SW 1271 (cell line): Measurements from ENCODE around the gene PSMD3.

Experiments
- DNase-seq, 2 experiments: peaks; one replicate each; lab custom pipeline; 2025; lab: John Stamatoyannopoulos, UW

Gene PSMD3

DNA sequence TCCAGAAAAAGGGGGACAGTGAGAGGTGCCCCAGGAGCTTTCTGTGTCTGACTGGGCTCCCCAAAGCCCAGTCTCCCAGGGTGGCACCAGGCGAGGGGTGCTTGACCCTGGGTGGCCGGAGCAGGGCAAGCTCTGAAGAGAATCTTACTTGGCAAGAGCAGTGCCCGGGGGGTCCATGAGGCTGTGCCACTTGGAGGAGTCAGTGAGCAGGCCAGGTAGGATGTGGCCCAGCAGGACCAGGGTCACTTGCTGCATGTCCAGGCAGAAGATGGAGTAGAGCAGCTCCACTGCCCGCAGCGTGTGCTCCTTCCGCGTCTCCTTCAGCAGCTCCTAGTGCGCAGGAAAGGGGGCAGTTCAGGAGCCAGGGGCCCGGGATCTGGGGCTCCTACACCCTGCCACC is 41.9 kb downstream of the PSMD3 start:
- no peak for DNase-seq

GRCh38 chr17:40022961-40023541 is 42.4 kb downstream of the PSMD3 start:
- DNase-seq, result no peak

GRCh38 chr17:40023590-40024292 is 43.1 kb downstream of the PSMD3 start:
- no peak for DNase-seq

- DNase-seq, result no peak
Observed at GRCh38 chr17:40024901-40025300, 44.3 kb downstream of the PSMD3 start.

GRCh38 chr17:40025559-40025958 is 45.0 kb downstream of the PSMD3 start:
- DNase-seq, result no peak

- no peak for DNase-seq
Observed at GRCh38 chr17:40025991-40026815, 45.6 kb downstream of the PSMD3 start.

DNA sequence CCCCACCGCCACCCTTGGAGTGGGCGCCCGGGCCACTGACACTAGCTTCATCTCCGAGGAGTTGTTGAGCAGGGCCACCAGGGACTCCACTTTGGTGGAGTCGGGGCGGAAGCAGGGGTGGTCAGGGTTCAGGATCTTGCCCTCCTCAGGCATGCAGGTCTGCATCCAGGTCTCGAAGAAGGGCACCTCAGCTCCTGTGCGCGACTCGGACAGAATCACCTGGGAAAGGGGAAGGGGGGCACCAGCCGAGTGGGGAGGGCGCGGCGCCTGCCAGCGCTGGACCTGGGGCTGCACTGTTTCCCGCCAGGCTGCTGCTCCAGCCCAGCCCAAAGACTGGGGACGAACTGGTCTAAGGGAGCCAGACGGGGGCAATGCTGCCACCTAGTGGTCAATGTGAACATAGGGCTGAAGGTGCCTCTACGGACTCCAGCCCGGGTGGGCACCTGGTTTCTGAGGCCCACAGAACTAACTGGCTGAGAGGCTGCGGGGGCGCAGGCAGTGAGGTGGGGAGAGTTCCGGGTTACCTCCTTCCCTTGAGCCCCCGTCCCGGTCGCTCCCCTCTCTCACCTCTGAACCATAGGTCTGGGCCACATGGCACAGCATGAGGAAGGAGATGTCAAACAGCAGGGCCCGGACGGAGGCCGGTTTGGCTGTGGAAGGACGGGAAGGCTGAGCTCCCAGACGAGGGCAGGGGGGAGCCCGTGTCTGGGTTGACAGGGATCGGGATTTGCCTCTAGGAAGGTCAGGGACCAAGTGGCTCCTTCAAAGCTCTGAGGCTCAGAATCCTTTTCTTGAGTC is 46.4 kb downstream of the PSMD3 start:
- DNase-seq, result peak in 1 of 2 experiments; percentile 67

GRCh38 chr17:40027614-40028012 is 47.0 kb downstream of the PSMD3 start:
- no peak for DNase-seq

DNA sequence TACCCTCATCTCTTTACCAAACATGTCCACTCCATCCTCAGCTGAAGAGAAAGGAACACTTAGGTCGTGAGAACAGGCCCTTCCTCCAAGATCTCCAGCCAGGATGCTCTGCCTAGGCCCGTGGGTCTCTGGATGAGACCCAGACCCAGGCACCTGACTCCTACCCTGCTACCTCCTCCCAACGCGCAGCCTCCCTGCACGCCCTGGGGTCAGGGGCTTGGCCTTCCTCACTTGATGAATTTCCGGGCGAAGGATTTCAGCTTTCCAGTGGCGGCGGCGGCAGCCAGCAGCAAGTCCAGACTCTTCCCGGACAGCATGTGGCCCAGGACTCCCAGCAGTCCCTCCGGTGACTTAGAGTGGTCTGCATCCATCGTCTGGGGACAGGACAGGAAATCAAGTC is 48.0 kb downstream of the PSMD3 start:
- DNase-seq, result no peak

DNA sequence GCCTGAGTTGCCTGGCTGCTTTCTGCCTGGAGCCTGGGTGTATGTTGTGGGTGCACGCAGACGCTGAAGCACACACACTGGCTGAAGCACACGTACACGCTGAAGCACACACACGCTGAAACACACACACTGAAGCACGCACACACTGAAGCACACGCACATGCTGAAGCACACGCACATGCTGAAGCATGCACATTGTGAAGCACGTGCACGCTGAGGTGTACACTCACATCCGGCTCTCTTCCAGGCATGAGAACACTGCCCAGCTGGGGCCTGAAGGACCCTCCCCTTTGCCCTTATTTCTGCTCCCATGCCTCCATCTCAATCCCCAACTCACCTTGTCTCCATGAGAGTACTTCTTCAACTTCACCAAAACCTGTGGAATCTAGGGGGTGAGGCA is 51.1 kb downstream of the PSMD3 start:
- DNase-seq, result no peak

GRCh38 chr17:40032322-40033320 is 52.0 kb downstream of the PSMD3 start:
- DNase-seq, result no peak

DNA sequence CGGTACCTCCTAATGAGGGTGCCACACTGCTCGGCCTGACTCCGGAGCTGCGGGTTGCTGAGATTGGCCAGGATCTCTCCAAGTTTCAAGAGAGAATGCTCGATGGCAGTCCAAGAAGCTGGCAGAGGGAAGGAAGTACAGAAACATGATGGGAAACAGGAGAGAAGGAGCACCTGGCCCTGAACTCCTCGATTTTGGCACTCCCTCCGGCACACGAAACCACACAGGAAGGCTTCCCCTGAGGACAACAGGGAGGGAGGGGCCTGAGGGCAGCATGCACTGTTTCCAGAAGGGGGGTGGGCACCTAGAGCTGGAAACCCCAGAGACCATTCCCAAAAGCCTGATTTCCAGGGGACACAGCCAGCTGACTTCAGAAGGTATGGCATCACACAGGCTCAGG is 52.7 kb downstream of the PSMD3 start:
- no peak for DNase-seq

- no peak for DNase-seq
Observed at GRCh38 chr17:40034426-40035161, 54.0 kb downstream of the PSMD3 start.

- peak in 1 of 2 experiments; percentile 4 for DNase-seq
Observed at GRCh38 chr17:40035162-40035559, 54.6 kb downstream of the PSMD3 start.

DNA sequence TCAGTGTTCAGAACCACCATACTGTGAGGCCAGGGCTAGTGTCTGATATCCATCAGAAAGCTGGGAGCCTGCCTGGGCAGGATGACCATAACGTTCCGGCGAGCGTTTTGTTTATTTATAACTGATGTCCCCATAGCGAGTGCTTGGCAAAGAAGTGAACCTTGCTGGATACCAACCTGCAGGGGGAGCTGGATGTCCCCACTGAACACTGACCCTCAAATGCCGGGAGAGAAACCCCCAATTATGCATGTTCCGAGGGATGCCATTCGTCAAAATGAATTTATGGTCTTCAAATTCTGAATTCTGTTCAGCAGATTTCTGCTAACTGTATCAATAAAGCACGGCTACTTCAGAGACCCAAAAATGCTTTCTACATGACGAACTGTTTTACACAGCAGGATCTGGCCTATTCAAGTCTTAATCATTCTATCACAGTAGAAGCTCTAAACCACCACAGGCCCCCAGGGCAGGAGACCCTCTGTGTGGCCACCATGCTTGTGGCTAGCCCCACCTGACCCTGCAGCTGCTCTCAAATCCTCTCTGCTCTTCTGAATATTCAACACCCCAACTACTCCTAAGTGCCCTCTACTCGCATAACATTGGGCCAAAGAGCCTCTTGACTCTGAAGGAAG is 58.4 kb downstream of the PSMD3 start:
- peak in 1 of 2 experiments; percentile 63 for DNase-seq

DNA sequence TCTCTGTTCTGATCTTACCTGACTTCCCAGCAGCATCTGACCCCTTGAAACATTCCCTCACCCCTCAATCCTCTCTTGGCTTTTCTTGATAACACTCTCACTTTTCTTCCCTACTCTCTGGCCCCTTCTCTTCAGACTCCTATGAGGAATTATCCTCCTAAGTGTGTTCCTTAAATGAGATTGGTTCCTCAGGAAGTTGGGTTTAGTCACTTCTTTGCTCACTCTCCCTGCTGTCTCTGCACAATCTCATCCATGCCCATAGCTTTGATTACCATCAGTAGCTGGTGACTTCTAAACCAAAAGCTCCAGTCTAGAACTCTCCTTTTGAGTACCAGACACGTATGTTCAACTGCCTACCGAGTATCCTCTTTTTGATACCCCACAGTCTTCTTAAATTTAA is 60.6 kb downstream of the PSMD3 start:
- DNase-seq, result no peak
